HG02798 (cell line): Measurements from ENCODE around the gene TAOK1.
"Not testable (repeated sequence)": the region's sequence is repeated elsewhere in the genome, so short reads cannot be mapped to it uniquely, and the experiment has no call there.

Experiments used
- ATAC-seq: cut with Tn5 transposase; IDR thresholded peaks from one replicate; pipeline ENCODE4 v1.9.1; 2021; ENCODE audit warnings: mild to moderate bottlenecking; ENCODE audit not compliant: unreplicated experiment, poor library complexity

Gene TAOK1

DNA sequence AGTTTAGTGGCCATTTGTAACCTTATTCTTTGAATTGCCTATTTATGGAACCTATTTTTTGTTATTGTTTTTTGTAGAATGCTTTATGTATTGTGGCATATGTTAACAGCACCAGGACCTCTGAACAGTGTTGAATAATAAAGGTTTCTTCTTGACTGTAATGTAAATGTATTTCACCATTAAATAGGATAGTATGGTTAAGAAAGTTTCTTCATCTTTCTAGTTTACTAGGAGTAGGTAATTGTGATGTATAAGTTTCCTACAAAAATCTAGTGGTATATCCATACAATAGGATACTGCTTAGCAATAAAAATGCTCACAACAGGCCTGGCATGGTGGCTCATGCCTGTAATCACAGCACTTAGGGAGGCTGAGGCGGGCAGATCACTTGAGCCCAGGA, 52.3 kb downstream of the TAOK1 start:
- ATAC-seq = no peak

GRCh38 chr17:29443041-29443739, 53.0 kb downstream of the TAOK1 start:
- no peak for ATAC-seq

- ATAC-seq = no peak
Measured at GRCh38 chr17:29444589-29444988, 54.4 kb downstream of the TAOK1 start.

GRCh38 chr17:29445844-29446243, 55.7 kb downstream of the TAOK1 start:
- ATAC-seq = no peak

- ATAC-seq = no peak
Measured at GRCh38 chr17:29449865-29450671, 59.9 kb downstream of the TAOK1 start.

GRCh38 chr17:29451121-29451742, 61.1 kb downstream of the TAOK1 start:
- no peak for ATAC-seq

DNA sequence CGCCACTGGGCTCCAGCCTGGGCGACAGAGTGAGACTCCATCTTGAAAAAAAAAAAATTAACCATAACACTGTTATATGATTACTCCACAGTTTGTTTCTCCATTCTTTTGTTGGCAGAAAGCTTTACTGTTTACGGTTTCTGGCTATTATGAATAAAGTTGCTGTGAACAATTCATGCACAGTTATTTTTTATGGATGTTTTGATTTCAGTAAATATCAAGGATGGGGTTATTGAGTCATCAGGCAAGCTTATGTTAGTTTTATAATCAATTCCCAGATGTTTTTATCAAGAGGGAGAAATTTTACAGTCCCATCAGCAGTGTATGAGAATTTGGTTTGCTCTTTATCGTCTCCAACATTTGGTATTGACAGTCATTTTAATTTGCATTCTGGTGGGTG, 67.9 kb downstream of the TAOK1 start:
- no peak for ATAC-seq

GRCh38 chr17:29461483-29462206, 71.5 kb downstream of the TAOK1 start:
- no peak for ATAC-seq

GRCh38 chr17:29469276-29469675, 79.1 kb downstream of the TAOK1 start:
- no peak for ATAC-seq

- not testable (repeated sequence) for ATAC-seq
Measured at GRCh38 chr17:29473437-29473836, 83.3 kb downstream of the TAOK1 start.

- no peak for ATAC-seq
Measured at GRCh38 chr17:29474297-29474696, 84.1 kb downstream of the TAOK1 start.

DNA sequence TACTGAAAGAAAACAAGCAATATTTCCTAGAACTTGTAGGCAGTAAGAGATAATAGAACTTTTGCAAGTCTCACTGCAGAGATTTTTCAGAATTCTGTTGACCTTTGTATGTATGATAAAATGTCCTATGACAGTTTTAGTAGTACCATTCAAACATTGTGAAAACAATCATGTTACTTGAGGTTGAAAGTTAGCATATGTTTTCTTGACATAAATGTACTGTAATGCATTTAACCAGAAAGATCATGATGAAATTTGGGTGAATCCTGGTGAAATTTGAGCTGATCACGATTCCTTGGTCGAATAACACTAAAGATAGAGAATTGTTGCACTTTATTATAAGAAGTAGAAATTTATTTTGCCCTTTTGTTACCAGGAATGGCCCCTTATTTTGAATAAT, 85.7 kb downstream of the TAOK1 start:
- ATAC-seq = no peak

DNA sequence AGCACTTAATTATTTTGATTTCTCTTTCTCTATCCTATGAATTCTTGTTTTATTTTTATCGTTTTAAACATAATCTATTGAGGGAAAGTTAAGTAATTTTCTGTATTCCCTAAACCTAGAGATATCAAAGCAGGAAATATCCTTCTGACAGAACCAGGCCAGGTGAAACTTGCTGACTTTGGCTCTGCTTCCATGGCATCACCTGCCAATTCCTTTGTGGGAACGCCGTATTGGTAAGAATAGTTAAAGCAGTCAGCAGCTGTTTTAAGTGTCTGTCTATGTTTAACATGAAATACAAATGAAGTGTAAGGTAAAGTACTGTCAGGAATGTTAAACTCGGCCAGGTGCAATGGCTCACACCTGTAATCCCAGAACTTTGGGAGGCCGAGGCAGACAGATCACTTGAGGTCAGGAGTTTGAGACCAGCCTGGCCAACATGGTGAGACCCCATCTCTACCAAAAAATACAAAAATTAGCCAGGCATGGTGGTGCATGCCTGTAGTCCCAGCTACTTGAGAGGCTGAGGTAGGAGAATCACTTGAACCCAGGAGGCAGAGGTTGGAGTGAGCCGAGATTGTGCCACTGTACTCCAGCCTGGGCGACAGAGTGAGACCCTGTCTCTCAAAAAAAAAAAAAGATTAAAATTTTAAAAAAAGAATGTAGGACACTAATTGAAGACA, 90.2 kb downstream of the TAOK1 start:
- ATAC-seq = not testable (repeated sequence)

- ATAC-seq = no peak
Measured at GRCh38 chr17:29483503-29483902, 93.3 kb downstream of the TAOK1 start.

- ATAC-seq = no peak
Measured at GRCh38 chr17:29495011-29495410, 104.8 kb downstream of the TAOK1 start.

DNA sequence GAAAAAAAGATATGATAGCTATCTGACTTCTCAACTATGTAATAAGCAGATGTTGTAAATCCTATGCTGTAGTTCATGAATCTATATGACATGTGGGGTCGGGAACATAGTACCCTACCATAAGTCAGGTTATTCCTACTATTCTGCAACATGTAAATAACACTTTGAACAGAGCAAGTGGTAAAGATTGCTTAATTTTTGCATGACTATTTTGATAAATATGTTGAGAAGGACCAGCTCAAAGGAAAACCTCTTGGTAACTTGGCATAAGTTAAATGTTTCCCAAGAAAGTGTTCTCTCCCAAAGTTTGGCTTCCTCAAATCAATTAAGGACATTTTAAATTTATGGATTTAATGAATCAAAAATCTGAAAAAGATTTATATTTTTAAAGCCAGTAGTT, 114.5 kb downstream of the TAOK1 start:
- no peak for ATAC-seq

- ATAC-seq = no peak
Measured at GRCh38 chr17:29505836-29506235, 115.7 kb downstream of the TAOK1 start.

- no peak for ATAC-seq
Measured at GRCh38 chr17:29510953-29511352, 120.8 kb downstream of the TAOK1 start.

GRCh38 chr17:29514792-29515191, 124.6 kb downstream of the TAOK1 start:
- no peak for ATAC-seq

DNA sequence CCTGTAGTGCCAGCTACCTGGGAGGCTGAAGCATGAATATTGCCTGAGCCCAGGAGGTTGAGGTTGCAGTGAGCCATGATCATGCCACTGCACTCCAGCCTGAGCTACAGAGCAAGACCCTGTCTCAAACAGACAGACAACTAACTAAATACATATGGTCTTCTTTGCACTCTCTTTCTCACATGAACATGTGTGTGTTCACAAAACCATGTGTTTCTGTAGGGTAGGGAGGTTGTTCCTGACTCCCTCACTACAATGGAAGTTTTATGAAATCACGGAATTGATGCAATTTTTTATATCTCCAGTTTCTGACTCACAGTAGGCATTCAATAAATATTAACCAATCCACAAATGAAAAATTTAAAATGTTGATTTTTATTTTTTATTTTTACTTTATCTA, 128.2 kb downstream of the TAOK1 start:
- ATAC-seq = no peak
